ENCODE data around the gene ACTR10.

The ACTR10 gene

GRCh38 chr14:58285132-58285531, 85.2 kb downstream of the ACTR10 start:
- H3K27ac ChIP-seq, result no peak overlapping the region
- TF ChIP-seq CTCF (conservative IDR thresholded peaks at IDR 0.05) (no peak), ZFX (IDR thresholded peaks at IDR 0.05) (no peak)
